ENCODE measurements around the gene SNX9. TPM values are rescaled to one million over a fixed set of nuclear protein-coding genes. Genes with fewer than 3 reads are reported as not detected.
"Not testable (repeated sequence)": the region's sequence is repeated elsewhere in the genome, so short reads cannot be mapped to it uniquely, and the experiment has no call there.

Gene SNX9
- total RNA-seq, 1 experiment from 2014 or later, result 31.3 TPM

GRCh38 chr6:157842212-157842611 lies 19.2 kb downstream of the SNX9 start:
- H3K9ac ChIP-seq (ENCODE audit: extremely low read depth, insufficient read length, low read length), result no peak overlapping the region
- no peak overlapping the region for H3K14ac ChIP-seq (ENCODE audit: insufficient read depth, low read length)
- no peak overlapping the region for H2AK5ac ChIP-seq (ENCODE audit: insufficient read length, low read length)
- no peak overlapping the region for H2BK20ac ChIP-seq (ENCODE audit: low read depth, low read length, poor library complexity, severe bottlenecking)
- H3K4me1 Mint-ChIP-seq, result peaks cover 59 to 68% of the 10 kb centered on the region in 2 experiments
- H4K8ac ChIP-seq (replicated peaks; ENCODE audit: insufficient read length, low read depth, low read length), result no peak overlapping the region
- H2AFZ ChIP-seq (ENCODE audit: low read length), result no peak overlapping the region
- H3K4me3 Mint-ChIP-seq, result no peak overlapping the region
- H3K79me1 ChIP-seq (ENCODE audit: insufficient read depth, low read depth, low read length, poor library complexity, severe bottlenecking), result no peaks in the 10 kb centered on the region
- no peaks in the 10 kb centered on the region for H3K27me3 ChIP-seq (ENCODE audit: insufficient read depth, low read length)
- H3K4me2 ChIP-seq (ENCODE audit: insufficient read depth, insufficient read length, low read length), result no peak overlapping the region
- no peak overlapping the region for H3K4ac ChIP-seq (ENCODE audit: low read depth, low read length)
- no peak overlapping the region for H3K56ac ChIP-seq (ENCODE audit: insufficient read length, low read depth, low read length)
- H4K5ac ChIP-seq (ENCODE audit: insufficient read length, low read depth, low read length), result no peak overlapping the region
- no peak overlapping the region for H4K91ac ChIP-seq (ENCODE audit: insufficient read length, low read depth, low read length)
- no peak overlapping the region for H2BK5ac ChIP-seq (ENCODE audit: insufficient read length, low read length)
- H3K27ac ChIP-seq (ENCODE audit: insufficient read length, low read depth, low read length), result no peak overlapping the region
- DNase-seq, result no peak
- peaks cover 27% of the 10 kb centered on the region; the same call in 1 of the 2 replicates for H3K79me2 ChIP-seq (ENCODE audit: insufficient read depth, low read length)
- H4K20me1 ChIP-seq (ENCODE audit: control insufficient read depth, insufficient read depth, insufficient read length), result no peaks in the 10 kb centered on the region
- H3K27me3 Mint-ChIP-seq (ENCODE audit: low read depth), result no peaks in the 10 kb centered on the region
- no peaks in the 10 kb centered on the region for H3K23me2 ChIP-seq (ENCODE audit: insufficient read length, low read depth, low read length, poor library complexity, severe bottlenecking)
- no CpG with 5 or more reads among the region's 4 CpGs for WGBS (ENCODE audit: extremely low coverage, insufficient read length, low lambda C conversion rate)
- H3K27ac Mint-ChIP-seq, result peak overlapping the region; percentile 10 to 25 (median 12); a peak in 2 of 7 replicates
- H3K4me1 ChIP-seq (ENCODE audit: insufficient read depth, low read length), result peaks cover 11% of the 10 kb centered on the region; the same call in 1 of the 2 replicates
- no peak overlapping the region for H3K23ac ChIP-seq (ENCODE audit: insufficient read length, low read depth, low read length)
- H3K9me3 Mint-ChIP-seq, result no peaks in the 10 kb centered on the region
- no peak overlapping the region for H2BK12ac ChIP-seq (ENCODE audit: insufficient read length, low read depth, low read length)
- TF ChIP-seq CTCF (conservative IDR thresholded peaks at IDR 0.05), result no peak
- H3T11ph ChIP-seq (ENCODE audit: low read length), result no peak overlapping the region
- H2BK120ac ChIP-seq (ENCODE audit: low read depth, low read length, poor library complexity, severe bottlenecking), result no peak overlapping the region
- H3K36me3 Mint-ChIP-seq (ENCODE audit: insufficient read depth in 1 of 3, low read depth in 3 of 3), result no peaks in the 10 kb centered on the region
- H3K18ac ChIP-seq (ENCODE audit: insufficient read length, low read depth, low read length), result no peak overlapping the region
- no peaks in the 10 kb centered on the region for H3K9me3 ChIP-seq (ENCODE audit: control insufficient read depth, low read depth, low read length)
- H2BK15ac ChIP-seq (ENCODE audit: low read depth, low read length), result no peak overlapping the region

DNA sequence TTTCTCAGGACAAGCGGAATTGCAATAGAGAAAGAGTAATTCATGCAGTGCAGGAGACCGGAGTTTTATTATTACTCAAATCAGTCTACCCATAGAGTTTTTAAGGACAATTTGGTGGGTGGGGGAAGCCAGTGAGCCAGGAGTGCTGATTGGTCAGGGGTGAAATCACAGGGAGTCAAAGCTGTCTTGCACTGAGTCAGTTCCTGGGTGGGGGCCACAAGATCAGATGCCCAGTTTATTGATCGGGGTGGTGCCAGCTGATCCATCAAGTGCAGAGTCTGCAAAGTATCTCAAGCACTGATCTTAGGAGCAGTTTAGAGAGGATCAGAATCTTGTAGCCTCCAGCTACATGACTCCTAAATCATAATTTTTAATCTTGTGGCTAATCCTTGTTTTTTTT lies 21.1 kb downstream of the SNX9 start:
- peaks cover 20% of the 10 kb centered on the region for H3K4me1 ChIP-seq (ENCODE audit: insufficient read depth, low read length)
- H3K4me3 Mint-ChIP-seq; H3K27ac ChIP-seq (ENCODE audit: insufficient read length, low read depth, low read length); H3K9ac ChIP-seq (ENCODE audit: extremely low read depth, insufficient read length, low read length); H2AFZ ChIP-seq (ENCODE audit: low read length); H3K79me1 ChIP-seq (ENCODE audit: insufficient read depth, low read depth, low read length, poor library complexity, severe bottlenecking); H2AK5ac ChIP-seq (ENCODE audit: insufficient read length, low read length); H3K27me3 ChIP-seq (ENCODE audit: insufficient read depth, low read length); H2BK12ac ChIP-seq (ENCODE audit: insufficient read length, low read depth, low read length); H2BK20ac ChIP-seq (ENCODE audit: low read depth, low read length, poor library complexity, severe bottlenecking); H3K56ac ChIP-seq (ENCODE audit: insufficient read length, low read depth, low read length); H2BK5ac ChIP-seq (ENCODE audit: insufficient read length, low read length); H3K36me3 Mint-ChIP-seq (ENCODE audit: insufficient read depth in 1 of 3, low read depth in 3 of 3); H2BK15ac ChIP-seq (ENCODE audit: low read depth, low read length); H4K8ac ChIP-seq (replicated peaks; ENCODE audit: insufficient read length, low read depth, low read length); H4K91ac ChIP-seq (ENCODE audit: insufficient read length, low read depth, low read length); H3K4me2 ChIP-seq (ENCODE audit: insufficient read depth, insufficient read length, low read length); DNase-seq; H3K23ac ChIP-seq (ENCODE audit: insufficient read length, low read depth, low read length); H3K9me3 Mint-ChIP-seq; H3K9me3 ChIP-seq (ENCODE audit: control insufficient read depth, low read depth, low read length); H4K20me1 ChIP-seq (ENCODE audit: control insufficient read depth, insufficient read depth, insufficient read length); H4K5ac ChIP-seq (ENCODE audit: insufficient read length, low read depth, low read length); H3K27me3 Mint-ChIP-seq (ENCODE audit: low read depth); H3K4ac ChIP-seq (ENCODE audit: low read depth, low read length); H3K23me2 ChIP-seq (ENCODE audit: insufficient read length, low read depth, low read length, poor library complexity, severe bottlenecking); H3K14ac ChIP-seq (ENCODE audit: insufficient read depth, low read length); H3K18ac ChIP-seq (ENCODE audit: insufficient read length, low read depth, low read length); H2BK120ac ChIP-seq (ENCODE audit: low read depth, low read length, poor library complexity, severe bottlenecking); H3T11ph ChIP-seq (ENCODE audit: low read length): not testable (repeated sequence)
- H3K79me2 ChIP-seq (ENCODE audit: insufficient read depth, low read length), result peaks cover 33% of the 10 kb centered on the region; the same call in 1 of the 2 replicates
- H3K27ac Mint-ChIP-seq, result peak overlapping the region; percentile 53 to 86 (median 67); a peak in 6 of 7 replicates
- no CpG with 5 or more reads among the region's 3 CpGs for WGBS (ENCODE audit: extremely low coverage, insufficient read length, low lambda C conversion rate)
- peaks cover 65 to 67% of the 10 kb centered on the region in 2 experiments for H3K4me1 Mint-ChIP-seq

All from H9 (cell line).